ENCODE data around the gene DCXR. TPM values are rescaled to one million over a fixed set of nuclear protein-coding genes. Genes with fewer than 3 reads are reported as not detected.

Gene DCXR
- total and polyA plus RNA-seq, 2 of the 4 experiments (the other 2 are of a cell fraction): 36.6 to 139 TPM

GRCh38 chr17:82062984-82063368, 25.5 kb upstream of the DCXR start:
- 97% methylated on average over 7 of the region's 9 CpGs; no CpG with 5 or more reads in 1 of the 2 experiments for WGBS, 2 experiments (ENCODE audit: extremely low coverage in 2 of 2, insufficient read length in 1 of 2)
- Histone ChIP-seq H2BK5ac (ENCODE audit: low read depth, low read length, poor library complexity, severe bottlenecking) (no peak overlapping the region), H3K4me3 (ENCODE audit: insufficient read depth, low read depth, low read length) (no peak overlapping the region), H3K18ac (ENCODE audit: low read depth, low read length) (no peak overlapping the region), H2AFZ (replicated peaks; ENCODE audit: low read length, poor library complexity) (no peak overlapping the region), H3K14ac (replicated peaks; ENCODE audit: low read depth, low read length) (no peak overlapping the region), H3K4me1 (ENCODE audit: control insufficient read depth, insufficient read depth, low read length) (peaks cover 10% of the 10 kb centered on the region), H3K4me2 (ENCODE audit: low read depth, low read length) (no peak overlapping the region), H2AK5ac (ENCODE audit: low read depth, low read length) (no peak overlapping the region), H2BK120ac (ENCODE audit: low read depth, low read length) (no peak overlapping the region), H3K9me3 (ENCODE audit: control insufficient read depth, insufficient read depth, low read length) (no peaks in the 10 kb centered on the region), H3K27ac (ENCODE audit: insufficient read depth, low read length) (no peak overlapping the region), H4K8ac (ENCODE audit: low read depth in 2 of 2, low read length in 2 of 2) (no peak overlapping the region), H3K23ac (ENCODE audit: low read depth, low read length) (no peak overlapping the region), H3K27me3 (ENCODE audit: control insufficient read depth, insufficient read depth, low read length) (no peaks in the 10 kb centered on the region), H4K5ac (ENCODE audit: low read depth, low read length) (no peak overlapping the region), H3K79me1 (ENCODE audit: low read depth in 1 of 2, low read length in 2 of 2) (peaks cover 5 to 36% of the 10 kb centered on the region in 2 experiments; a peak in 3 of 4 replicates), H3K36me3 (ENCODE audit: control insufficient read depth, insufficient read depth, low read length) (peaks cover 48% of the 10 kb centered on the region), H2BK20ac (ENCODE audit: low read depth, low read length) (no peak overlapping the region), H2BK15ac (ENCODE audit: low read depth, low read length) (no peak overlapping the region), H4K91ac (ENCODE audit: insufficient read depth, low read depth, low read length) (no peak overlapping the region), H3K4ac (ENCODE audit: low read depth, low read length) (no peak overlapping the region), H3K56ac (ENCODE audit: extremely low read depth, insufficient read depth, low read length) (no peak overlapping the region), H3K9ac (ENCODE audit: low read depth, low read length) (no peak overlapping the region), H4K20me1 (ENCODE audit: insufficient read depth, low read length) (peaks cover 3% of the 10 kb centered on the region; the same call in 1 of the 2 replicates), H3K9me1 (ENCODE audit: insufficient read depth, low read length) (no peaks in the 10 kb centered on the region; the same call in 1 of the 2 replicates), H2AK9ac (replicated peaks; ENCODE audit: low read depth, low read length, poor library complexity) (no peak overlapping the region)
- POLR2A ChIA-PET (ENCODE audit: unreplicated experiment): no interaction called here
- in situ Hi-C loops (cut with MboI; ENCODE audit: low sequenced_read_pairs): no loop called here
- BruUV-seq (replicated peaks): no TSS peak
- CTCF ChIA-PET: no interaction called here
- intact Hi-C loops (cut with micrococcal nuclease): no loop called here
- ATAC-seq (ENCODE audit: low read depth) (no peak), DNase-seq (no peak)
- TF ChIP-seq POLR2A (IDR thresholded peaks at IDR 0.05; ENCODE audit: low read depth, low read length) (no peak), CTCF (conservative IDR thresholded peaks at IDR 0.05; ENCODE audit: low read depth, low read length) (no peak), NFE2L2 (IDR thresholded peaks at IDR 0.05; ENCODE audit: low read depth, low read length) (no peak), USF2 (IDR thresholded peaks at IDR 0.05; ENCODE audit: low read depth, low read length) (no peak), ELK1 (IDR thresholded peaks at IDR 0.05; ENCODE audit: borderline replicate concordance, low read depth, low read length) (no peak), MXI1 (IDR thresholded peaks at IDR 0.05; ENCODE audit: borderline replicate concordance, low read depth, low read length) (no peak), RFX5 (IDR thresholded peaks at IDR 0.05; ENCODE audit: low read depth, low read length) (no peak), MAFK (IDR thresholded peaks at IDR 0.05; ENCODE audit: low read depth, low read length) (no peak), SMC3 (IDR thresholded peaks at IDR 0.05; ENCODE audit: low read depth, low read length) (no peak), RAD21 (IDR thresholded peaks at IDR 0.05; ENCODE audit: low read length) (no peak), CHD1 (IDR thresholded peaks at IDR 0.05; ENCODE audit: low read depth, low read length) (no peak), RCOR1 (IDR thresholded peaks at IDR 0.05; ENCODE audit: insufficient replicate concordance, low read length) (no peak), FOS (IDR thresholded peaks at IDR 0.05; ENCODE audit: low read depth, low read length) (no peak), BHLHE40 (IDR thresholded peaks at IDR 0.05; ENCODE audit: low read depth, low read length) (no peak), MAZ (IDR thresholded peaks at IDR 0.05; ENCODE audit: borderline replicate concordance, low read depth, low read length) (no peak), CEBPB (IDR thresholded peaks at IDR 0.05; ENCODE audit: low read depth, low read length) (no peak)
- dilution Hi-C loops (cut with HindIII; ENCODE audit: low sequenced_read_pairs, unreplicated experiment): no loop called here

All from IMR-90 (cell line).